Ovary (tissue), 3 donors: ENCODE data around the gene NECTIN1.

Experiments used
- CTCF ChIP-seq, 3 donors: fragments of 450-650 bp in 2 of 3; fragments of 200-600 bp in 1 of 3; IDR thresholded peaks; one replicate each; pipeline versions ENCODE4 v1.5.1 to v1.8.0; 2016 to 2022; ENCODE audit warnings: antibody characterized with exemption in 3 of 3, mild to moderate bottlenecking in 1 of 3
- POLR2A ChIP-seq: fragments of 450-650 bp; IDR thresholded peaks from one replicate; pipeline ENCODE4 v1.6.1; 2017; ENCODE audit warnings: antibody characterized with exemption, mild to moderate bottlenecking, moderate library complexity
- donor health status: DM: no; HTN: no; CAD: no.

GRCh38 chr11:119720311-119720913 is 8.6 kb downstream of the NECTIN1 start:
- TF ChIP-seq CTCF (IDR thresholded peaks at IDR 0.05) (no peak), POLR2A (no peak)
